ENCODE results near the gene ABTB1.

ABTB1 gene

DNA sequence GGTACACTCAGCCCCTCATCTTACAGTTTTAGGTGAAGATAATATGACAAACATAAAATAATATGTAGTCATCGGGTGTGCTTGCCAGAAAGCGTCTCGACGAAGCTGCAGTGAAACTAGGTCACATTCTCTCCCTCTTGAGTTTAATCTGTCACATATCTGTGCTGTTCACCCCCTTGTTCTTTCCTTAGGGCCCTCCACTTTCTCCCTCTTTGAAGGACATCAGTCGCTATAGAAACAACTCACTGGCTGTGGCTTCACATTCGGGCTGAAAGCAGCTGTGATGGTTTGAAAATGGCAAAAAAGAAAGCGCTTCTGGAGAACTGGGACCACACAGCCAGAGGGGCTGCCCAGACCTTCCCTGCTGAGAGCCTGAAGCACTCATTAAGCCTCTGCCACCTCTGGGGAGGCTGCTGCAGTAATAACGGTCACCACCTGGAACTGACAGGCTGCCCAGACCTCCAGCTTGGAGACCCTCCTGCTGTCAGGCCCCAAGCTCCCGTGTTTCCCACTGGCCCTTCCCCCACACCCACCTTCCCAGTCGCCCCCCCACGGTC, 50.3 kb downstream of the ABTB1 start:
- no peak for DNase-seq

DNA sequence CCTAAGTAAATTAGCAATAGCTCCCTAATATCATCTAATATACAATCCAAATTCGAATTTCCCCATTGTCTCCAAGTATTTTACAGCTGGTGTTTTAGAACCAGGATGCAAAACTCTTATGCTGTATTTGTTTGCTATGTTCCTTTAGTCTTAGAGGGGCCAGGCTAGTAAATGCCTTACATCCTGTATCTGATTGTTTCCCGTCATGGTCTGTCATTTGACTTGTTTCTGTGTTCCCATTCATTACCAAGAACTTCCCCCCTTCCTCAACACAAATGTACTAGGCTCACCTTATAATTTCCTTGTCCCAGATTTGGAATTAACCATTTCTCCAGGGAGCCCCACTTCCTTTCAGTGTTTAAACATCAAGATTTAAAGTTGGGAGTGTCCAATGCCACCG, 54.1 kb downstream of the ABTB1 start:
- DNase-seq = no peak

DNA sequence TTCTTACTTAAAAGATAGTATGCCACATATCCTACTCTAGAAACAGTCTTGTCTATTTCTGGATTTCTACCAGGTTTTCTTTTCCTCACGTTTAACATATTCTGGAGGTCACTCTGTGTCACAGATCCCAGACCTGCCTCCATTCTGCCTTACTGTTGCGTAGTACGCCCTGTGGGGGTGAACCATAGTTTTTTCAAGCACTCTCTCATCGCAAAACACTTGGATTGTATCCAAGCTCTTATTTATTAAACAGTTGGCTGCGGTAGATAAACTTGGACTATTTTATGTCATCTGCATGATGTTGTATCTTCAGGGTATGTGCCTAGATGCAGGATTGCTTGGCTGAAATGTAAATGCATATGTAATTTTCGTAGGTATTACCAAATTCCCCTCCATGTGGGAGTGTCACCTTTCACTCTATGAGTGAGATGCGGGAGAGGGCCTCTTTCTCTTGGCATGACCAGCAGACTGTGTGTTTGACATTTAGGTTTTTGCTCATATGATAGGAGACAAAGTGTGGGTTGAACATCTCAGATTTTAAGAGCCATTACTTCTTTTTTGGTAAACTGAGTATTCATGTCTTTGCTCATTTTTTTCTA, 55.8 kb downstream of the ABTB1 start:
- no peak for DNase-seq

DNA sequence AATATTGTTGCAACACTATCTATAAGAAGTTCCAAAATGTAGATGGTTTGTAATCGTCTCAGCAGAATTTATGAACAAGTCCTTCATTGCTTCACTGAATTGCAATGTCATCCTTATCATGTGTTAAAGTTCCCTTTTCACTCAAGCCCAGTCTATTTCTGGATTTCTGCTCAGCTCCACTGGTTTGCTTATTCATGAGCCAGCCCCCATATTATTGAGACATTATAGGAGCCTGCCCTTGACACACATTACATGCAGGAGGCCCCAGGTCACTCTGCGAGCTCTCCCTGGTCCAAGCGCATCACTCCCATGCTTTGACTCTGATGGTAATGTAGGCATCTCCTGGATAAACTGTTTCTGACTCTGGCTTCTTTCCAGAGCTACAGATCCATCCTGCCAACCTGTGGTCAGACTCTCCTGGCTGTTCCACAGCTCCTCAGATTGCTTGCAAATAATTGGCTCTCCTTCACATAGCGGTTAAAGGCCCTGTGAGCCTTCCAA, 56.9 kb downstream of the ABTB1 start:
- peak in 1 of 2 donors; percentile 44 for DNase-seq

DNA sequence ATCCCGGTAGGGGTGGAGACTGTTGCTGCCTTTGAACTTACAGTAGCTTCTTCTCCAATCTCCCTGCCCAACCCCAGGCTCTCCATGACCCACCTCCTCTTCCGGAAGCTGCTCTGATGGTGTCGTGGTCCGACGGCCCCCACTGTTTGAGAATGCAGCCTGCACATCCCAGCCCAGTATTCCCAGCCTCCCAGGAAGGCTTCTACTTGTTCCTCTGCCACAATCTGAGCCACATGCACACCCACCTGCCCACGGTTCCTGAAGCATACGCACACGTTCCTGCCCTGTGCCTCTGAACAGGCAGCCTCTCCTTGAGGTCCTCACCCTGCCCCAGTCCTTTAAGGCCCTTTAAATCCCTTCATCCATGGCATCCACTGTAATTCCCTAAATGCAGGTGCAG, 57.4 kb downstream of the ABTB1 start:
- no peak for DNase-seq
